ENCODE data around the gene KLK3. TPM values are rescaled to one million over a fixed set of nuclear protein-coding genes. Genes with fewer than 3 reads are reported as not detected.

Gene KLK3
- total and polyA plus RNA-seq, 2 of the 4 experiments (the other 2 are of a cell fraction) = not detected

- DNase-seq (no peak), ATAC-seq (ENCODE audit: low read depth) (no peak)
- H4K20me1 ChIP-seq (ENCODE audit: insufficient read depth, low read length) = no peaks in the 10 kb centered on the region
- no peak overlapping the region for H3K4ac ChIP-seq (ENCODE audit: low read depth, low read length)
- no peak overlapping the region for H2AK5ac ChIP-seq (ENCODE audit: low read depth, low read length)
- H4K91ac ChIP-seq (ENCODE audit: insufficient read depth, low read depth, low read length) = no peak overlapping the region
- no peak overlapping the region for H4K8ac ChIP-seq (ENCODE audit: low read depth in 2 of 2, low read length in 2 of 2)
- intact Hi-C loops (cut with micrococcal nuclease) = no loop called here
- H3K9ac ChIP-seq (ENCODE audit: low read depth, low read length) = no peak overlapping the region
- H3K79me1 ChIP-seq (ENCODE audit: low read depth in 1 of 2, low read length in 2 of 2) = no peaks in the 10 kb centered on the region
- H3K9me3 ChIP-seq (ENCODE audit: control insufficient read depth, insufficient read depth, low read length) = no peaks in the 10 kb centered on the region
- H2BK5ac ChIP-seq (ENCODE audit: low read depth, low read length, poor library complexity, severe bottlenecking) = no peak overlapping the region
- in situ Hi-C loops (cut with MboI; ENCODE audit: low sequenced_read_pairs) = no loop called here
- H3K9me1 ChIP-seq (ENCODE audit: insufficient read depth, low read length) = no peaks in the 10 kb centered on the region
- no peaks in the 10 kb centered on the region for H3K36me3 ChIP-seq (ENCODE audit: control insufficient read depth, insufficient read depth, low read length)
- H4K5ac ChIP-seq (ENCODE audit: low read depth, low read length) = no peak overlapping the region
- H3K27ac ChIP-seq (ENCODE audit: insufficient read depth, low read length) = no peak overlapping the region
- no peak overlapping the region for H3K4me2 ChIP-seq (ENCODE audit: low read depth, low read length)
- ChIA-PET CTCF (no interaction called here), POLR2A (ENCODE audit: unreplicated experiment) (no interaction called here)
- H3K4me1 ChIP-seq (ENCODE audit: control insufficient read depth, insufficient read depth, low read length) = no peaks in the 10 kb centered on the region
- no peak overlapping the region for H2BK15ac ChIP-seq (ENCODE audit: low read depth, low read length)
- WGBS, 2 experiments (ENCODE audit: extremely low coverage in 2 of 2, insufficient read length in 1 of 2) = no CpG with 5 or more reads among the region's 14 CpGs
- no peak overlapping the region for H3K23ac ChIP-seq (ENCODE audit: low read depth, low read length)
- no TSS peak for BruUV-seq (replicated peaks)
- H3K14ac ChIP-seq (replicated peaks; ENCODE audit: low read depth, low read length) = no peak overlapping the region
- no peak overlapping the region for H3K18ac ChIP-seq (ENCODE audit: low read depth, low read length)
- no peak overlapping the region for H3K4me3 ChIP-seq (ENCODE audit: insufficient read depth, low read depth, low read length)
- dilution Hi-C loops (cut with HindIII; ENCODE audit: low sequenced_read_pairs, unreplicated experiment) = no loop called here
- peaks cover 5% of the 10 kb centered on the region for H3K27me3 ChIP-seq (ENCODE audit: control insufficient read depth, insufficient read depth, low read length)
- TF ChIP-seq RCOR1 (IDR thresholded peaks at IDR 0.05; ENCODE audit: insufficient replicate concordance, low read length) = no peak
- TF ChIP-seq FOS (IDR thresholded peaks at IDR 0.05; ENCODE audit: low read depth, low read length) = no peak
- no peak for TF ChIP-seq MAFK (IDR thresholded peaks at IDR 0.05; ENCODE audit: low read depth, low read length)
- no peak for TF ChIP-seq SMC3 (IDR thresholded peaks at IDR 0.05; ENCODE audit: low read depth, low read length)
- TF ChIP-seq CHD1 (IDR thresholded peaks at IDR 0.05; ENCODE audit: low read depth, low read length) = no peak
- no peak for TF ChIP-seq MAZ (IDR thresholded peaks at IDR 0.05; ENCODE audit: borderline replicate concordance, low read depth, low read length)
- TF ChIP-seq MXI1 (IDR thresholded peaks at IDR 0.05; ENCODE audit: borderline replicate concordance, low read depth, low read length) = no peak
- TF ChIP-seq RFX5 (IDR thresholded peaks at IDR 0.05; ENCODE audit: low read depth, low read length) = no peak
- TF ChIP-seq RAD21 (IDR thresholded peaks at IDR 0.05; ENCODE audit: low read length) = no peak
- TF ChIP-seq NFE2L2 (IDR thresholded peaks at IDR 0.05; ENCODE audit: low read depth, low read length) = no peak
- TF ChIP-seq, protein P1, sequence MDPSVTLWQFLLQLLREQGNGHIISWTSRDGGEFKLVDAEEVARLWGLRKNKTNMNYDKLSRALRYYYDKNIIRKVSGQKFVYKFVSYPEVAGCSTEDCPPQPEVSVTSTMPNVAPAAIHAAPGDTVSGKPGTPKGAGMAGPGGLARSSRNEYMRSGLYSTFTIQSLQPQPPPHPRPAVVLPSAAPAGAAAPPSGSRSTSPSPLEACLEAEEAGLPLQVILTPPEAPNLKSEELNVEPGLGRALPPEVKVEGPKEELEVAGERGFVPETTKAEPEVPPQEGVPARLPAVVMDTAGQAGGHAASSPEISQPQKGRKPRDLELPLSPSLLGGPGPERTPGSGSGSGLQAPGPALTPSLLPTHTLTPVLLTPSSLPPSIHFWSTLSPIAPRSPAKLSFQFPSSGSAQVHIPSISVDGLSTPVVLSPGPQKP (IDR thresholded peaks at IDR 0.05; ENCODE audit: borderline replicate concordance, low read depth, low read length) = no peak
- TF ChIP-seq CTCF (conservative IDR thresholded peaks at IDR 0.05; ENCODE audit: low read depth, low read length) = no peak
- no peak for TF ChIP-seq CEBPB (IDR thresholded peaks at IDR 0.05; ENCODE audit: low read depth, low read length)
- no peak for TF ChIP-seq BHLHE40 (IDR thresholded peaks at IDR 0.05; ENCODE audit: low read depth, low read length)
- TF ChIP-seq POLR2A (IDR thresholded peaks at IDR 0.05; ENCODE audit: low read depth, low read length) = no peak
- TF ChIP-seq USF2 (IDR thresholded peaks at IDR 0.05; ENCODE audit: low read depth, low read length) = no peak
- no peak overlapping the region for H2BK20ac ChIP-seq (ENCODE audit: low read depth, low read length)
- H2BK120ac ChIP-seq (ENCODE audit: low read depth, low read length) = no peak overlapping the region
- H2AFZ ChIP-seq (replicated peaks; ENCODE audit: low read length, poor library complexity) = no peak overlapping the region
- no peak overlapping the region for H2AK9ac ChIP-seq (replicated peaks; ENCODE audit: low read depth, low read length, poor library complexity)
- no peak overlapping the region for H3K56ac ChIP-seq (ENCODE audit: extremely low read depth, insufficient read depth, low read length)
Observed at GRCh38 chr19:50827476-50827875, 27.2 kb upstream of the KLK3 start.
